H1 (cell line): Measurements from ENCODE around the gene TRABD2B. TPM values are rescaled to one million over a fixed set of nuclear protein-coding genes. Genes with fewer than 3 reads are reported as not detected.

Experiments used
- polyA plus RNA-seq, 7 experiments: library from polyadenylated mRNA; depleted of rRNA in 3 of 7; stranded (reverse) in 5 of 7; unstranded in 2 of 7; fragments of >200 nt in 5 of 7; fragments of 200-250 nt in 2 of 7; gene quantifications; 1 replicate in 5 of 7; 2 replicates in 1 of 7; 4 replicates in 1 of 7; pipeline versions ENCODE4 v1.2.1 to v1.2.3, GENCODE V29; 2011 to 2013; ENCODE audit warnings: missing spikeins in 2 of 7, mixed read lengths in 2 of 7
- total RNA-seq: library from RNA; stranded (reverse); fragmentation: NEBNext Ultra II Directional; extraction: Animal tissue kit (Norgen Biotek cat#: 25700); gene quantifications from 2 replicates; pipeline ENCODE4 v1.2.1, GENCODE V29; 2021
- TF ChIP-seq, protein P1 (sequence below), 3 experiments: IDR thresholded peaks; 1 replicate in 2 of 3; 2 replicates in 1 of 3; pipeline versions ENCODE4 v1.5.1 to v1.6.1; 2011; ENCODE audit warnings: low read length in 3 of 3, mild to moderate bottlenecking in 3 of 3, inconsistent platforms in 2 of 3, low read depth in 1 of 3, moderate library complexity in 1 of 3; ENCODE audit not compliant: insufficient read depth in 1 of 3; ENCODE audit errors: control extremely low read depth in 1 of 3

Gene TRABD2B
- total and polyA plus RNA-seq, 2 of the 8 experiments (the other 6 are each of a cell fraction or from before 2014, with no cell fraction given): 0.95 to 3.4 TPM

DNA sequence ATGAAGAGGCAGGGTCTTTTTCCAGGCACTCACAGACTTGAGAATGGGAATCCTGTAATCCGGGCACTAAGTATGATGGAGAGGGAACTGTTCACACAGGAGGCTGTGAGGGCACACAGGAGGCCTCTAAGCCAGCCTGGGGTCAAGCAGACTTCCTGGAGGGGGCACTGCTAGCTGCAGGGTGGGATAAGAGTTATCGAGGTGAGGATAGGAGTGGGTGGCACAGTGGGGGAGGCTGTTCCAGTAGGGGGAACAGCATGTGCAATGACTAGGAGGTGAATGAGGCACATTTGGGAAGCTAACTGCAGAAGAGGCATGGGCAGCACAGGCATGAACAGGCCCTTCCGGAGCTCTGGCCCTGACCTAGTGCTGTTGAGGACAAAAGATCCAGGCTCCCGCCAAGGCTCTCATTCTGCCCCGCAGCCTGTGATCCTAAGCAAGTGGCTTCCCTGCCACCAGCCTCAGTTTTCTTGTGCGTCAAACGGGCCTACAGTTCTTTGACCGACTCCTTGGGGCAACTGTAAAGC, 216.7 kb downstream of the TRABD2B start (continued):
- TF ChIP-seq, protein P1, sequence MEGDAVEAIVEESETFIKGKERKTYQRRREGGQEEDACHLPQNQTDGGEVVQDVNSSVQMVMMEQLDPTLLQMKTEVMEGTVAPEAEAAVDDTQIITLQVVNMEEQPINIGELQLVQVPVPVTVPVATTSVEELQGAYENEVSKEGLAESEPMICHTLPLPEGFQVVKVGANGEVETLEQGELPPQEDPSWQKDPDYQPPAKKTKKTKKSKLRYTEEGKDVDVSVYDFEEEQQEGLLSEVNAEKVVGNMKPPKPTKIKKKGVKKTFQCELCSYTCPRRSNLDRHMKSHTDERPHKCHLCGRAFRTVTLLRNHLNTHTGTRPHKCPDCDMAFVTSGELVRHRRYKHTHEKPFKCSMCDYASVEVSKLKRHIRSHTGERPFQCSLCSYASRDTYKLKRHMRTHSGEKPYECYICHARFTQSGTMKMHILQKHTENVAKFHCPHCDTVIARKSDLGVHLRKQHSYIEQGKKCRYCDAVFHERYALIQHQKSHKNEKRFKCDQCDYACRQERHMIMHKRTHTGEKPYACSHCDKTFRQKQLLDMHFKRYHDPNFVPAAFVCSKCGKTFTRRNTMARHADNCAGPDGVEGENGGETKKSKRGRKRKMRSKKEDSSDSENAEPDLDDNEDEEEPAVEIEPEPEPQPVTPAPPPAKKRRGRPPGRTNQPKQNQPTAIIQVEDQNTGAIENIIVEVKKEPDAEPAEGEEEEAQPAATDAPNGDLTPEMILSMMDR (IDR thresholded peaks at IDR 0.05; ENCODE audit: control extremely low read depth in 1 of 3, insufficient read depth in 1 of 3, low read depth in 1 of 3, low read length in 3 of 3): peak in 2 of 3 experiments; percentile 15 to 21; a peak in 2 of 4 replicates
